SK-N-SH (cell line): Measurements from ENCODE around the gene FABP7. TPM values are rescaled to one million over a fixed set of nuclear protein-coding genes. Genes with fewer than 3 reads are reported as not detected.

ENCODE experiments used
- CTCF ChIA-PET: fragments of 300-600, 350-600 bp; formaldehyde crosslinking; extraction: SDS; loops from one replicate; lab custom pipeline; 2021; lab: Yijun Ruan, JAX
- POLR2A ChIA-PET: fragments of 350-600 bp; sonication (Branson Sonifier 250); formaldehyde crosslinking; extraction: SDS; loops from one replicate; lab custom pipeline; 2020; ENCODE audit warnings: antibody characterized with exemption, inconsistent platforms; lab: Yijun Ruan, JAX
- DNase-seq: peaks from one replicate; pipeline ENCODE4 v3.0.0; 2012
- H2AFZ ChIP-seq: fragments of 200-600 bp; sonication (generic); 2 replicates; pipeline ENCODE4 v1.8.1; 2016; ENCODE audit warnings: antibody characterized with exemption, mild to moderate bottlenecking, low read depth
- H3F3A ChIP-seq: fragments of 200-600 bp; sonication (generic); replicated peaks from 2 replicates; pipeline ENCODE3; 2016; ENCODE audit warnings: antibody characterized with exemption, mild to moderate bottlenecking; ENCODE audit not compliant: insufficient read depth
- H3K27ac ChIP-seq, 2 experiments: fragments of 200-500 bp in 1 of 2; fragments of 200-600 bp in 1 of 2; sonication (Bioruptor generic) in 1 of 2; sonication (generic), shearing (Covaris generic) in 1 of 2; 2 replicates each; pipeline versions ENCODE4 v1.5.1 to v1.6.1; 2014 to 2016; ENCODE audit warnings: low read depth in 2 of 2, inconsistent platforms in 1 of 2, low read length in 1 of 2, mild to moderate bottlenecking in 1 of 2, mixed read lengths in 1 of 2
- H3K27me3 ChIP-seq: fragments of 200-600 bp; sonication (generic), shearing (Covaris generic); 2 replicates; pipeline ENCODE4 v1.6.1; 2016; ENCODE audit warnings: mixed run types; ENCODE audit not compliant: insufficient read depth
- H3K36me3 ChIP-seq, 2 experiments: fragments of 200-500 bp in 1 of 2; fragments of 200-600 bp in 1 of 2; sonication (Bioruptor generic) in 1 of 2; sonication (generic) in 1 of 2; replicated peaks in 1 of 2; 2 replicates each; pipeline versions ENCODE3 to v1.5.1; 2014 to 2016; ENCODE audit warnings: low read length in 1 of 2, mild to moderate bottlenecking in 1 of 2; ENCODE audit not compliant: insufficient read depth in 2 of 2, control insufficient read depth in 1 of 2
- H3K4me1 ChIP-seq, 2 experiments: fragments of 200-500 bp in 1 of 2; fragments of 200-600 bp in 1 of 2; sonication (Bioruptor generic) in 1 of 2; sonication (generic), shearing (Covaris generic) in 1 of 2; 2 replicates each; pipeline versions ENCODE4 v1.5.1 to v1.6.1; 2014 to 2016; ENCODE audit warnings: low read depth in 1 of 2, low read length in 1 of 2, mixed run types in 1 of 2; ENCODE audit not compliant: insufficient read depth in 2 of 2, control insufficient read depth in 1 of 2
- H3K4me2 ChIP-seq: fragments of 200-600 bp; sonication (generic), shearing (Covaris generic); 2 replicates; pipeline ENCODE4 v1.6.1; 2017; ENCODE audit warnings: mixed run types
- H3K4me3 ChIP-seq, 2 experiments: fragments of 200-500 bp in 1 of 2; fragments of 200-600 bp in 1 of 2; sonication (Bioruptor generic) in 1 of 2; sonication (generic), shearing (Covaris generic) in 1 of 2; 2 replicates each; pipeline versions ENCODE4 v1.5.1 to v1.8.1; 2014 to 2016; ENCODE audit warnings: low read depth in 2 of 2, inconsistent platforms in 1 of 2, low read length in 1 of 2, mild to moderate bottlenecking in 1 of 2, mixed read lengths in 1 of 2, moderate library complexity in 1 of 2
- H3K79me2 ChIP-seq: fragments of 200-600 bp; sonication (generic); 2 replicates; pipeline ENCODE4 v1.8.1; 2017; ENCODE audit warnings: mild to moderate bottlenecking; ENCODE audit not compliant: insufficient read depth
- H3K9ac ChIP-seq: fragments of 200-600 bp; sonication (generic); 2 replicates; pipeline ENCODE4 v1.6.1; 2017; ENCODE audit warnings: mixed run types
- H3K9me2 ChIP-seq: fragments of 200-600 bp; sonication (generic); 2 replicates; pipeline ENCODE4 v1.6.1; 2017; ENCODE audit warnings: mixed run types
- H3K9me3 ChIP-seq: fragments of 200-600 bp; sonication (generic); 2 replicates; pipeline ENCODE4 v1.6.1; 2017; ENCODE audit warnings: mixed run types, mild to moderate bottlenecking, moderate library complexity
- H4K20me1 ChIP-seq: fragments of 200-600 bp; sonication (generic); 2 replicates; pipeline ENCODE4 v1.6.1; 2017; ENCODE audit warnings: mild to moderate bottlenecking, mixed run types; ENCODE audit not compliant: insufficient read depth
- CHD2 ChIP-seq: fragments of 150-350 bp; IDR thresholded peaks from 2 replicates; pipeline ENCODE4 v1.6.1; 2018; ENCODE audit warnings: low read length; ENCODE audit not compliant: partially characterized antibody
- EP300 ChIP-seq, 2 experiments: IDR thresholded peaks; 2 replicates each; pipeline versions ENCODE4 v1.4.0 to v1.6.1; 2012; ENCODE audit warnings: borderline replicate concordance in 1 of 2, low read depth in 1 of 2, low read length in 1 of 2
- EZH2phosphoT487 ChIP-seq: fragments of 200-600 bp; sonication (generic); IDR thresholded peaks from 2 replicates; pipeline ENCODE4 v1.6.1; 2017; ENCODE audit warnings: low read depth, mixed run types, mild to moderate bottlenecking, antibody characterized with exemption, moderate library complexity, borderline replicate concordance
- FOXJ3 ChIP-seq: sonication (generic); formaldehyde crosslinking; IDR thresholded peaks from 2 replicates; pipeline ENCODE4 v1.5.1; 2020; ENCODE audit warnings: mild to moderate bottlenecking, missing genetic modification reagents
- JUND ChIP-seq: IDR thresholded peaks from 2 replicates; pipeline ENCODE4 v1.4.0; 2012
- MEF2A ChIP-seq: IDR thresholded peaks from 2 replicates; pipeline ENCODE4 v1.4.0; 2012; ENCODE audit warnings: low read depth, borderline replicate concordance
- MXI1 ChIP-seq: IDR thresholded peaks from 2 replicates; pipeline ENCODE4 v1.6.1; 2012; ENCODE audit warnings: mild to moderate bottlenecking, low read depth, low read length, improper control_type of control experiment
- NRF1 ChIP-seq: IDR thresholded peaks from 2 replicates; pipeline ENCODE4 v1.6.1; 2012; ENCODE audit warnings: low read depth, mild to moderate bottlenecking, low read length
- PBX3 ChIP-seq: IDR thresholded peaks from 2 replicates; pipeline ENCODE4; 2012
- RCOR1 ChIP-seq: fragments of 150-350 bp; IDR thresholded peaks from 2 replicates; pipeline ENCODE4 v1.6.1; 2017; ENCODE audit warnings: antibody characterized with exemption, low read length
- SIN3A ChIP-seq: IDR thresholded peaks from 2 replicates; pipeline ENCODE4 v1.6.1; 2012; ENCODE audit warnings: low read depth, mild to moderate bottlenecking, low read length, moderate library complexity, borderline replicate concordance
- SMC3 ChIP-seq: IDR thresholded peaks from 2 replicates; pipeline ENCODE4 v1.6.1; 2012; ENCODE audit warnings: low read depth, low read length, improper control_type of control experiment
- TAF1 ChIP-seq: IDR thresholded peaks from 2 replicates; pipeline ENCODE4 v1.6.1; 2012; ENCODE audit warnings: low read depth, mild to moderate bottlenecking, low read length, moderate library complexity, borderline replicate concordance
- TCF12 ChIP-seq: IDR thresholded peaks from 2 replicates; pipeline ENCODE4 v1.4.0; 2012
- TEAD4 ChIP-seq: IDR thresholded peaks from 2 replicates; pipeline ENCODE4 v1.4.0; 2012; ENCODE audit warnings: mild to moderate bottlenecking, borderline replicate concordance; ENCODE audit not compliant: insufficient read depth
- USF2 ChIP-seq: fragments of 150-350 bp; IDR thresholded peaks from 2 replicates; pipeline ENCODE4 v1.6.1; 2017; ENCODE audit warnings: antibody characterized with exemption, low read length, low read depth, borderline replicate concordance
- YY1 ChIP-seq: IDR thresholded peaks from 2 replicates; pipeline ENCODE4 v1.4.0; 2012; ENCODE audit warnings: low read depth, mild to moderate bottlenecking
- ZBTB33 ChIP-seq: IDR thresholded peaks from 2 replicates; pipeline ENCODE4 v1.4.0; 2012; ENCODE audit warnings: low read depth, borderline replicate concordance
- WGBS: methylation state at CpG from one replicate; pipeline ENCODE4 v1.1.6; 2017; ENCODE audit warnings: low lambda C conversion rate; 5-methylcytosine and 5-hydroxymethylcytosine counted together
- polyA plus RNA-seq, 3 experiments: library from polyadenylated mRNA; depleted of rRNA; stranded (reverse); fragments of >200 nt; gene quantifications; 2 replicates each; pipeline ENCODE4 v1.2.3, GENCODE V29; 2012

FABP7 gene
- polyA plus RNA-seq, 1 of the 3 experiments (the other 2 are of a cell fraction) = not detected

- H3K9me3 ChIP-seq = no peaks in the 10 kb centered on the region
- no peak overlapping the region for H2AFZ ChIP-seq
- no peak for DNase-seq
- ChIA-PET POLR2A (no interaction called here), CTCF (no interaction called here)
- H4K20me1 ChIP-seq = no peaks in the 10 kb centered on the region
- H3F3A ChIP-seq = peaks cover 13% of the 10 kb centered on the region
- H3K36me3 ChIP-seq = no peaks in the 10 kb centered on the region
- H3K79me2 ChIP-seq = no peaks in the 10 kb centered on the region
- no peaks in the 10 kb centered on the region; a peak in 1 of 4 replicates for H3K4me1 ChIP-seq
- no peak overlapping the region for H3K27ac ChIP-seq
- no peaks in the 10 kb centered on the region for H3K9me2 ChIP-seq
- H3K4me2 ChIP-seq = no peak overlapping the region
- no peak overlapping the region for H3K4me3 ChIP-seq
- H3K9ac ChIP-seq = no peak overlapping the region
- TF ChIP-seq USF2 = no peak
- no peak for TF ChIP-seq TEAD4
- no peak for TF ChIP-seq MEF2A
- no peak for TF ChIP-seq ZBTB33
- no peak for TF ChIP-seq JUND
- no peak for TF ChIP-seq SMC3
- no peak for TF ChIP-seq EP300 (IDR thresholded peaks at IDR 0.05; ENCODE audit: borderline replicate concordance in 1 of 2, low read depth in 1 of 2, low read length in 1 of 2)
- no peak for TF ChIP-seq RCOR1
- TF ChIP-seq EZH2phosphoT487 = no peak
- TF ChIP-seq PBX3 = no peak
- no peak for TF ChIP-seq TCF12
- no peak for TF ChIP-seq TAF1
- no peak for TF ChIP-seq FOXJ3 (CRISPR knock-in tag)
- TF ChIP-seq SIN3A = no peak
- no peak for TF ChIP-seq MXI1
- TF ChIP-seq NRF1 = no peak
- TF ChIP-seq CHD2 = no peak
- no peak for TF ChIP-seq YY1
- WGBS = 64% methylated on average over 5 of the region's 5 CpGs
- H3K27me3 ChIP-seq = no peaks in the 10 kb centered on the region
Observed at GRCh38 chr6:122799916-122800686, 20.6 kb downstream of the FABP7 start.
